ENCODE results near the gene CHPF.

The CHPF gene

GRCh38 chr2:219567791-219568361 lies 24.3 kb upstream of the CHPF start:
- no peak for DNase-seq

DNA sequence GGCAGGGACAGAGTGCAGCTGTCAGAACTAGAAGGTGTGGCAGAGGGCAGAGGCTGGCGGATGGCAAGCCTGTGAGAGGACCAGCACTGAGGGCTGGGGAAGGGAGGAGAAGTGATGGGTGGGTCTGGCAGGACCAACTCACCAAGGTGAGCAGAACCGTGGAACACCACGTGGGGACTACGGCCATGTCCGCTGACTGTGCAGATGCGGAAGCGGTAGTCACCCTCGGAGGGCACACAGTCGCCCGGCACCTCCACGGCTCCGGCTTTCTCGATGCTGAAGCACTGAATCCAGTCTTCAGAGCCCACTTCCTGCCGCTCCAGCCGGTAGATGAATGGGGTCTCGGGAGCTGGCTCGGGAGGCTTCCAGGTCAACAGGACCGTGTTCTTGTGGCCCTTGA lies 23.5 kb upstream of the CHPF start:
- DNase-seq: no peak

GRCh38 chr2:219566640-219567039 lies 23.0 kb upstream of the CHPF start:
- DNase-seq: no peak

- no peak for DNase-seq
Measured at GRCh38 chr2:219565130-219566080, 21.8 kb upstream of the CHPF start.

DNA sequence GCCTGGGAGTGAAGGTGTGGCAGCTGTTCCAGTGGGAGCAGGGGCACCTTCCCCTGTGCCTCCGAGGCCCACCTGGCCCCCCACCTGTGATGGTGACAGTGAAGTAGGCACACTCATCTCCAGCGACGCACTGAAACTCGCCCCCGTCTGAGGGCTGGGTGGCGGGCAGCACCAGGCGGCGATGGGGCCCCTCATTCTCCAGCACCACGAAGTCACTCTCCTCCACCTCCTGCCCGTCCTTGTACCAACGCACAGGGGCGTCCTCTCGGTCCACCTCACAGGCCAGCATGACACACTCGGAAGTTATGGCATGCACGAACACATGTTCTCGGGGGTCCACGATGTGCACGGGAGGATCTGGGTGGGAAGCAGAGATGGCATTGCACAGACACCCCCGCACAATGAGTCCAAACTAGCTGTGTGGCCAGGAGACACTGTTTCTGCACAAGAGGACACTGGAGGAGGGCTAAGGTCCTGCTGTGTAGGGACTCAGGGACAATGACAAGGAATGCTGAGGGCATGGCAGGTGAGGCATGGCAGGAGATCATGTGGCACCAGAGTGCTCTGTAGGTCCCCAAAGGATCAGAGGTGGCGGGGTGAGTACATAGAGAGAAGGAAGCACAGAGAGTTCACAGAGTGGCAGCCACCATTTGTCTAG lies 19.8 kb upstream of the CHPF start:
- no peak for DNase-seq

GRCh38 chr2:219562049-219563020 lies 18.7 kb upstream of the CHPF start:
- no peak for DNase-seq

DNA sequence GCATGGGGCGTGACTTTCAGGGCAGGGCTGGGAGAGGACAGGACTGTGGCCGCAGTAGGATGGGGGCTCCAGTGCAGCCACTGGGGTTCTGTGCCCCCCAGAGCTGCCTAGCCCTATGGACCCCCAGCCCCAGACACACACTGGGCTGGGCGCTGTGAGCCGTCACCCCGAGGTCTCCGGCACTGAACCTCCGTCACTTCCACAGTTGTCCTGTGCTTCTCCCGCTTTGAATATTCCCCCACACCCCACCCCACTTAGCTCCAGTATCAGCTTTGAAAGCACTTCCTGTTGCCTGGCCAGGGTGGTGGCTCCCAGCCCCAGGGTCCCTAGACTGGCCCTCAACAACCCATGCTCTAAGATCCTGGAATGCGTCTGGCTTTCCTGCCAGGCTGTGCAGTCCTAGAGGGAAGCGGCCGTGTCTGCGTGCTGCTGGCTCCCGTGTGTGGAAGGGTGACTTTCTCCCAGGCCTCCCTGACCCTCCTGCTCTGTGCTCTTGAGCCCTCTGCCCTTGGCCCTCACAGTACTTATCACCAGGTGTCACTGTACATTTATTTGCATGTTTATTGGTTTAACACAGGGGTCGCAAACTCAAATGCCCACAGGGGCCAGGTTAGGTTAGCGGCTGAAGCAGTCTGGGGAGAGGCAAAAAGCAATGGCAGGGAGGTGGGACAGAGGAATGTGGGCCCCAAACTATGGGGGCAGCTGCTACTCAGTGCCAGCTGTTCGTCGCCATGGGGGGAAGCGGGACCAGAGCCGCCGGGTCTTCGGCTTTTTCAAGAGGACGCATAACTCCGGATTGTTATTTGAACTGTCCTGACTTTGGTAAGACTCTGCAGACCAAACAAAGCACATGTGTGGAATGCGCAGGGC lies 17.8 kb upstream of the CHPF start:
- DNase-seq: no peak

DNA sequence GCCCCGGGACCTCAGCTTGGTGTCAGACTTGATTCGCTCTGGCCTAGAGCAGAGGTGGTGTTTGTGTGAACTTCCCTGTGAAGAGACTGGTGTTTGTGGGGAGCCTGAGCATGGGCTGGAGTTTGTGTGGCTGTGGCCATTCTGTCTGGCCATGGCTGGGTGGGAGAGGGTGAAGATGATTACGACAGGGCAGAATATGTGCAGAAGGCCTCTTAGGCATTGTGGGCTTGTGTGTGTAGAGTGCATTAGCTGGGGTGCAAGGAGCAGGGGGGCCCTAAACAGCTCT lies 17.2 kb upstream of the CHPF start:
- no peak for DNase-seq

DNA sequence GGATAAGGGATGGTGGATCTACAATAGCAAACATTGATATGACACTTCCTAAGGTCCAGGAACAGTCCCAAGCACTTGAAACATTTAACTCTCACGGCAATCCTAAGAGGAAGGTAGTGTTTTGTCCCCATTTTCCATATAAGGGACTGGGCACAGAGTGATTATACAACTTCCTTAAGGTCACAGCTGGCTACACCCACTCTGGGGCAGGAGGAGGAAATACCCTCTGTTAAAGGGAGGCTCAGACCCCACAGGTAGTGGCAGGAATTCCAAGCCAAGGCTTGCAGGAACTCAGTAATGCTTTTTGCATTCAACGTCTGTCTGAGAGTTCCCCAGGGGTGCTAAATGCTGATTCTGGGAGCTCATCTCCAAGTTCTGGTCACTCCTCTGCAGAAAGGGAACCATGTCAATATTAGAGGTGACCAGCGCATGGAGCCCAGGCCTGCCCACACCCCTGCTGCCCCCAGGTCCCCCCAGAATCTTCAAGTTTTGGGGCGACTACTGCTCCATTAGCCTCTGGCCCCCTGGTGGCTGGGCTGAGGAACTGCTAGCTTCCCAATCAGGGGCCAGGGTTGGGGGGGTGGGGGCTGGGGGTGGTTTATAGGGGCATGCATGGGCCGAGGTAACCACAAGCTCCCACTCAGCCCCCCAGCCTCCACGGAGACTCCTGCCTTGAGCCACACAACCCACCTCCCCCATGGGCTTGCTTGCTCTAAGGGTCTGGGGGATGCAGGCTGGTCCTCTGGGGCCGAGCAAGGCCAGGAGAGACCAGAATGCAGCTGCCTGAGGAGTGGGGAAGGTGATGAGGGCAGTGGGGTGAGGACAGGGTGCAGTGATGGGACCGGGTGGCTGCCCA lies 16.7 kb upstream of the CHPF start:
- DNase-seq: no peak

DNA sequence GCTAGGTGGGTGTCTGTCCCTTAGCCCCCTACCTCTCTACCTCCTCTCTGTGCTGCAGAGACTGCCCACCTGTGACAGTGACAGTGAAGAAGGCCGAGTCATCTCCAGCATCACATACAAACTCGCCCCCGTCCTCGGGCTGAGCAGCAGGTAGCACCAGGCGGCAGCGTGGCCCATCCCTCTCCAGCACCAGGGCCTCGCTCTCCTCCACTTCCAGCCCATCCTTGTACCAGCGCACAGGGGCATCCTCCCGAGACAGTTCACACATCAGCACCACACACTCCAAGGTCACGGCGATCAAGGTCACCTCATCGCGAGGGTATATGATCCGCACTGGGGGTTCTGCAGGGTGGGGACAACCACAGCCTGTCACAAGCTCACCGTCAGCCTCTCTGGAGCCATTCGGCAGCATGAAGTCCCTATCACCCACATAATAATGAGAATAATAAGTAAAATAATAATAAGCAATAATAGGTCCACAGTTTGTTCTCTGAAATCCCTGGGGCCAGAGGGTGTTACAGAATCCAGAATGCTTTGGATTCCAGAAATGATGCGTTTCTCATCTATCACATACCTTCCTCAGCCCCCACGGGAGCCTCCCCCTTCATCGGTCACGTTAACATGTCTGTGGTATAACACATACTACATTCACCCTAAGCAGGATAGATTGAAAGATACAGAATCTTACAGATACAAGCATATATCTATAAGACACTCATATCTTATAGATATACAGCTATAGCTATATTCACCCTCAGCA lies 15.7 kb upstream of the CHPF start:
- DNase-seq: no peak

DNA sequence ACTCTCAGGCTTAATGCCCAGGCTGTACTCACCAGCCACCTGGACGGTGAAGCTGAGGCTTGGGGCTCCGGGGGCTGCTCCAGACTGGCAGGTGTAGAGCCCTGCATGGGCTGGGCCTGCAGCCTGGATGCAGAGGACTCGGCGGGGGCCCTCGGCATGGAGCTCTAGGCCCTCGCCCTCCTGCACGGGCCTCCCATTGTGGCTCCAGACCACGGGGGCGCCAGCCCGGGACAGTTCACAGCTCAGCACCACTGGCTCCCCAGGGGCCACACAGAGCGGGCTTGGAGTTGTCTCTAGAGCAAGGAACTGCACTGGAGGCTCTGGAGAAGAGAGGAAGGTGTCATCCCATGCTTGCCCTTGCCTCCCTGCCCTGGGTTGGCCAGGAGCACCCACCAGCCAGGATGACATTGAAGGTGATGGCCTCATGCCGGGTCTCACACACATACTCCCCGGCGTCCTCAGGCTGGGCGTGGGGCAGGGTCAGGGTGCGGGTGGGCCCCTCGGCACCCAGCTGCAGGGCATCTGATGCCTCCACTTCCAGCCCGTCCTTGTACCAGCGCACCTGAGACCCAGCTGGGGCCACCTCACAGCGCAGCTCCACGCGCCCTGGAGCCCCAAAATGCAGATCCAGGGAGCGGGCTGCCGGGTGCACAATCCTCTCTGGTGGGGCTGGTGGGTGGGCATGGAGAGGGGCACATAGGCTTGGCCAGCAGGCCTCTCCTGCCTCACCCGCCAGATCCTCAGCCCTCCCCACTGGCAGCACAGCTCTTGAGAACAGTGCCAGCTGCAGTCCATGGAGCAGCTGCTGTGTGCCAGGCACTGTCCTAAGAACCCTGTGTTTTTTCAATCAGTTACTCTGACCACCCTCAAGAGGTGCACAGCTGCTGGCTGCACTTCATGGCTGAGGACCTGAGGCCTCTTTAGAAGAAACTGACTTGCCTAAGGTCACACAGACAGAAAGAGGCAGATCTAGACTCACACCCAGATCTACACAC lies 14.5 kb upstream of the CHPF start:
- no peak for DNase-seq

GRCh38 chr2:219557320-219557719 lies 13.7 kb upstream of the CHPF start:
- no peak for DNase-seq

GRCh38 chr2:219556413-219556812 lies 12.8 kb upstream of the CHPF start:
- no peak for DNase-seq

DNA sequence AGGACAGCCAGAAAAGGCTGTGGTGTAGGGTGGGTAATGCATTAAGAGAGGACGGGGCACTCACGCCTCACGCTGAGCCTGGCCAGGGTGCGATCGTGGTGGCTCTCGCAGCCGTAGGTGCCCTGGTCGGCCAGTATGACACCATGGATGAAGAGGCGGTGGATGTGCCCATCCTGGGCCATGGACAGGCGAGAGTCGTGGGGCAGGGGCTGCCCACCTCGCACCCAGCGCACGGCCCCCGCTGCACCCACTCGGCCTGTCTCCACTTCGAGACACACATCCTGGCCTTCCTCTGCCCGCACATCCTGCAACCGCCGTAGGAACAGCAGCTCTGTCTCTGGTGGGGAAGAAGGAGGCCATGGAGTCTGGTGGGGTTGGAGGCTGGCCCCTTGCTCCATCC lies 12.3 kb upstream of the CHPF start:
- no peak for DNase-seq

DNA sequence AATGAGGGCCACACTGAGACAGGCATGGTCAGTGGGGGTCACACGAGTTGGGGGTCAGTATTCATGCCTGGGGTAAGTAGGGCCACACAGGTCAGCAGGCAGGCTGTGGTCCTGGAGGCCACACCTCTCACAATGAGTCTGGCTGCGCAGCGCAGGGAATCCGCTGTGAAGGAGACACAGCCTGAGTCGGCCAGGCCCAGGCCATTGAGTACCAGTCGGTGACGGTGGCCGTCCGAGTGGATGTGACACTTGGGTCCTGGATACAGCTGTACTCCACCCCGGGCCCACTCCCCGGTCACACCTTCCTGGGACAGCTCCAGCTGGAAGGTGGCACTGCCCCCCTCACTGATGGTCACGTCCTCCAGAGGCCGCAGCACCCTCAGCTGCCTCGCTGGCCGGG lies 10.7 kb upstream of the CHPF start:
- DNase-seq: no peak

DNA sequence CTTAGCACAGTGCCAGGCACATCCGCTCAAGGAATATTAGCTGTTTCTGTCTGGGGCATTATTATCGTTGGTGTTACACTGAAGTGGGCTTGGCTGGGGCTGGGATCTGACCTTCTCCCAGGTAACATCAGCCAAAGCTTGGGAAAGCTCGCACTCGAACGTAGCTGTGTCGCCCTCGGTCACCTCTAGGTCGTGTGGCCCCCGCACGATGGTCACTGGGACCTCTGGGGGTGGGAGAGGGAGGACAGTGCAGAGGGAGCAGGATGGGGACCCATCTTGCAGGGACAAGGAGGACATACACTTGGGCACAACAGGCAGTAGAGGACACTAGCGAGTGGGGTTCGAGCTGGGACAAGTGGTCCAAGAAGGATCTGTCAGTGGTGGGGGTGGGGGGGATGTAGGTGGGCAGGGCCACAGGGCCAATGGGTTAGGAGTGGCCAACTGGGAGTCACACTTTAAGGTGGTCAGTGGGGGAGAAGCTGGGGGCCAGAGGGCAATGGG lies 9.9 kb upstream of the CHPF start:
- DNase-seq: no peak

- DNase-seq: no peak
Measured at GRCh38 chr2:219553168-219553417, 9.5 kb upstream of the CHPF start.

DNA sequence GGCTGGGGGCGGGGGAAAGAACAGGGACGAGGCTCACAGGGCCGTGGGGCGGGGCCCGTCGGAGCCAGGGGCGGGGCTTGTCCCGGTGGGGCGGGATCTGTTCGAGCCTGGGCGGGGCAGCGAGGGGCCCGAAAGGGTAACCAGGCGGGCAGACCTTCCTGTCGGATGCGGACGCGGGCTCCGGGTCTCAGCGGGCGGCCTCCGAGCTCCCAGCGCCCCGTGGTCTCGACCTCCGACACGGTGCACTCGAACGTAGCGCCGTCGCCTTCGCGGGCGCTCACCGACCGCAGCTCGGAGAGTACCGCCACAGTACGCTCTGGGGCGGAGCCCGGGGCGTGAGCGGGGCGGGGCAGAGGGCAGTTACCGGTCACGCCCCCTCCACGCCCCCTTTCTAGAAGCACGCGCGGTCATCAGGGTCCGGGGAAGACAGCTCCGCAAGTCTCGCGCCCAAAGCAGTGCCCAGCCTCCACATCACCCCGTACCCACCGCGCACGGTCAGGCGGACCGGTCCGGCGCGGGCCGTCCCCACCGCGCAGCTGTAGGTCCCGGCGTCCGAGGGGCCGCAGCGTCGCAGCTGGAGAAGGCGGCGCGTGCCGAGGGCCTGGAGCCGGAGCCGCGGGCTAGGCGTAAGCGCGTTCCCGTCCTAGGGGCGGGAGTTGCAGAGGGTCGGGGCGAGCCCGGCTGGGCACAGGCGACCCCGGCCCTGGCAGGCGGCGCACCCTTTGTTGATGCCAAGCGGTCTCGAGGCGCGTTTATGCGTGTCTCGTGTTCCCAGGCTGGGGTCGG lies 9.0 kb upstream of the CHPF start:
- DNase-seq: peak; percentile 76 to 77

Measured in NCI-H2081 (cell line).